Activated naive CD4-positive, alpha-beta T cell treated with anti-CD3 and anti-CD28 coated beads, Interleukin-2, amount 50 U/mL, for 72 hours (primary cell): ENCODE results near the gene UBE2Z. TPM values are rescaled to one million over a fixed set of nuclear protein-coding genes. Genes with fewer than 3 reads are reported as not detected.

Source experiments
- total RNA-seq, 2 donors: library from RNA; stranded (reverse); gene quantifications; one replicate each; pipeline ENCODE4 v1.2.3, GENCODE V29; 2022

Gene UBE2Z
- total RNA-seq, 2 donors from 2014 or later = 81.0 to 103 TPM

Other genes starting within 250 kb of the UBE2Z start
- gene PRAC1, start 185.9 kb upstream of the UBE2Z start, total RNA-seq = not detected
- not detected for gene PRAC2, start 185.2 kb upstream of the UBE2Z start, total RNA-seq
- not detected for gene HOXB13, start 179.7 kb upstream of the UBE2Z start, total RNA-seq
- not detected for gene TTLL6, start 91.2 kb upstream of the UBE2Z start, total RNA-seq
- gene CALCOCO2, start 77.4 kb upstream of the UBE2Z start, total RNA-seq = 100 to 1,000 TPM in 1 of 2 donors, 10 to 100 TPM in 1; 63.6 to 123 TPM
- 100 to 1,000 TPM; 128 to 137 TPM for gene ATP5MC1, start 15.6 kb upstream of the UBE2Z start, total RNA-seq
- 100 to 1,000 TPM; 104 to 107 TPM for gene SNF8, start 36.4 kb downstream of the UBE2Z start, total RNA-seq
- gene GIP, start 60.2 kb downstream of the UBE2Z start, total RNA-seq = not detected
- under 1 TPM in 1 of 2 donors, not detected in 1; 0.49 TPM for gene IGF2BP1, start 89.0 kb downstream of the UBE2Z start, total RNA-seq
- gene B4GALNT2, start 224.4 kb downstream of the UBE2Z start, total RNA-seq = under 1 TPM in 1 of 2 donors, not detected in 1; 0.02 TPM